Suprapubic skin (tissue), 4 donors: ENCODE results near the gene KAZN.

ENCODE experiments used
- POLR2A ChIP-seq, 2 donors: fragments of 450-650 bp; IDR thresholded peaks; one replicate each; pipeline ENCODE4 v1.6.1; 2017; ENCODE audit warnings: antibody characterized with exemption in 2 of 2, mild to moderate bottlenecking in 2 of 2, moderate library complexity in 2 of 2
- POLR2AphosphoS5 ChIP-seq, 3 donors: sonication (generic); formaldehyde crosslinking; IDR thresholded peaks; one replicate each; pipeline ENCODE4 v1.6.1; 2017; ENCODE audit warnings: antibody characterized with exemption in 3 of 3
- TF ChIP-seq, protein P1 (sequence below), 2 donors: fragments of 200-600 bp in 1 of 2; fragments of 450-650 bp in 1 of 2; sonication (generic) in 1 of 2; IDR thresholded peaks; one replicate each; pipeline ENCODE4 v1.5.1; 2016 to 2019; ENCODE audit warnings: antibody characterized with exemption in 2 of 2, mild to moderate bottlenecking in 1 of 2, moderate library complexity in 1 of 2

DNA sequence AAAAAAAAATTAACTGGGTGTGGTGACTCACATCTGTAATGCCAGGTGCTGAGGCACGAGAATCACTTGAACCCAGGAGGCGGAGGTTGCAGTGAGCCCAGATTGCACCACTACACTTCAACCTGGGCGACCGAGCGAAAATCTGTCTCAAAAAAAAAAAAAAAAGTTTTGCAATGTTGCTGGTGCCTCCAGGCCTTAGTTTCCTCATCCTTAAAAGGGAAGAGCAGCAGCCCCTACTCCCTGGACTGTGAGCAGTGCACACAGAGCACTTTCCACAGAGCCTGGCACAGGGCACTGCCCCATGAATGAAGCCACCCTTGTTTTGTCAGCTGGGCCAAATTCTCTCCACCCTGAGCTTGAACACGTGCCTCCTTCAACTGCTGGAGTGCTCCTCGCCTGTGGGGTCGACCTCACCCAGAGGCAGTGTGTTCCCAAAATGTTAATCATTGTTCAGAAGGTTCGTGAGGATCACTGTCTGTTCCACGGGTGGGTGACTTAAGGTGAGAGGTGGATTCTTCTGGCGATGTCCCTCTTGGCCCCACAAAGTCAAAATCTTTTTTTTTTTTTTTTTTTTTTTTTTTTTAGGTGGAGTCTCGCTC lies 402.9 kb downstream of the KAZN start:
- TF ChIP-seq POLR2A (IDR thresholded peaks at IDR 0.05), result no peak
- TF ChIP-seq POLR2AphosphoS5 (IDR thresholded peaks at IDR 0.05), result no peak
- TF ChIP-seq, protein P1, sequence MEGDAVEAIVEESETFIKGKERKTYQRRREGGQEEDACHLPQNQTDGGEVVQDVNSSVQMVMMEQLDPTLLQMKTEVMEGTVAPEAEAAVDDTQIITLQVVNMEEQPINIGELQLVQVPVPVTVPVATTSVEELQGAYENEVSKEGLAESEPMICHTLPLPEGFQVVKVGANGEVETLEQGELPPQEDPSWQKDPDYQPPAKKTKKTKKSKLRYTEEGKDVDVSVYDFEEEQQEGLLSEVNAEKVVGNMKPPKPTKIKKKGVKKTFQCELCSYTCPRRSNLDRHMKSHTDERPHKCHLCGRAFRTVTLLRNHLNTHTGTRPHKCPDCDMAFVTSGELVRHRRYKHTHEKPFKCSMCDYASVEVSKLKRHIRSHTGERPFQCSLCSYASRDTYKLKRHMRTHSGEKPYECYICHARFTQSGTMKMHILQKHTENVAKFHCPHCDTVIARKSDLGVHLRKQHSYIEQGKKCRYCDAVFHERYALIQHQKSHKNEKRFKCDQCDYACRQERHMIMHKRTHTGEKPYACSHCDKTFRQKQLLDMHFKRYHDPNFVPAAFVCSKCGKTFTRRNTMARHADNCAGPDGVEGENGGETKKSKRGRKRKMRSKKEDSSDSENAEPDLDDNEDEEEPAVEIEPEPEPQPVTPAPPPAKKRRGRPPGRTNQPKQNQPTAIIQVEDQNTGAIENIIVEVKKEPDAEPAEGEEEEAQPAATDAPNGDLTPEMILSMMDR (IDR thresholded peaks at IDR 0.05), result no peak
